HepG2 (cell line): ENCODE measurements around the gene TBX21. TPM values are rescaled to one million over a fixed set of nuclear protein-coding genes. Genes with fewer than 3 reads are reported as not detected.

Source experiments
- ATAC-seq: fragments of 200-7000 bp; cut with Tn5 transposase; 3 replicates; pipeline ENCODE4 v1.9.1; 2020; ENCODE audit warnings: mild to moderate bottlenecking, moderate library complexity
- BruUV-seq: library from RNA; stranded (reverse); fragments of 400-500 nt; replicated peaks from 2 replicates; lab custom pipeline; 2021; lab: Mats Ljungman, UMichigan
- CTCF ChIA-PET: fragments of 300-600 bp; formaldehyde crosslinking; extraction: SDS; loops from one replicate; lab custom pipeline; 2021; ENCODE audit warnings: low total read pairs, inconsistent platforms, low intra/inter-chr PET ratio; lab: Yijun Ruan, JAX
- POLR2A ChIA-PET: fragments of 350-600 bp; sonication (Branson Sonifier 250); formaldehyde crosslinking; loops from one replicate; lab custom pipeline; 2020; ENCODE audit warnings: antibody characterized with exemption, inconsistent platforms; lab: Yijun Ruan, JAX
- DNase-seq: peaks from one replicate; pipeline ENCODE4 v3.0.0-alpha.2; 2015; ENCODE audit warnings: low spot score
- FAIRE-seq: peaks from 3 replicates; lab custom pipeline; 2011; peaks lifted over from hg19 to GRCh38; lab: Jason Lieb, UNC
- H2AFZ ChIP-seq: one replicate; pipeline ENCODE4 v1.6.1; 2011; ENCODE audit warnings: low read length, inconsistent platforms
- H3K27ac ChIP-seq: fragments of 300-600 bp; 3 replicates; pipeline ENCODE4 v1.8.0; 2011; ENCODE audit warnings: mixed run types, mild to moderate bottlenecking, mixed read lengths, low read length, inconsistent platforms; ENCODE audit not compliant: insufficient read depth; ENCODE audit errors: extremely low read length
- H3K27me3 ChIP-seq, 2 experiments: fragments of 200-600 bp in 1 of 2; 2 replicates in 1 of 2; 3 replicates in 1 of 2; pipeline versions ENCODE4 v1.6.0 to v1.8.0; 2011; ENCODE audit warnings: low read length in 2 of 2, mild to moderate bottlenecking in 2 of 2, moderate library complexity in 2 of 2, inconsistent platforms in 1 of 2; ENCODE audit not compliant: insufficient read depth in 2 of 2, control insufficient read depth in 1 of 2
- H3K36me3 ChIP-seq, 2 experiments: fragments of 200-600 bp in 1 of 2; replicated peaks in 1 of 2; 2 replicates in 1 of 2; 3 replicates in 1 of 2; pipeline versions ENCODE4 v1.5.1 to v1.8.0; 2011; ENCODE audit warnings: low read length in 2 of 2, inconsistent platforms in 1 of 2; ENCODE audit not compliant: insufficient read depth in 2 of 2, control insufficient read depth in 1 of 2
- H3K4me1 ChIP-seq: 2 replicates; pipeline ENCODE4 v1.5.1; 2012; ENCODE audit warnings: low read length, inconsistent platforms; ENCODE audit not compliant: insufficient read depth
- H3K4me2 ChIP-seq: 2 replicates; pipeline ENCODE4 v1.6.0; 2011; ENCODE audit warnings: low read depth, low read length, inconsistent platforms
- H3K4me3 ChIP-seq, 3 experiments: fragments of 200-600 bp in 1 of 3; sonication (generic), shearing (Covaris generic) in 1 of 3; replicated peaks in 1 of 3; 2 replicates each; pipeline ENCODE4 v1.5.1; 2011 to 2016; ENCODE audit warnings: low read length in 3 of 3, inconsistent platforms in 2 of 3, low read depth in 2 of 3, mild to moderate bottlenecking in 2 of 3, control low read depth in 1 of 3, mixed read lengths in 1 of 3; ENCODE audit not compliant: insufficient read depth in 1 of 3
- H3K79me2 ChIP-seq: one replicate; pipeline ENCODE4 v1.6.1; 2011; ENCODE audit warnings: low read length, inconsistent platforms; ENCODE audit not compliant: insufficient read depth
- H3K9ac ChIP-seq: 2 replicates; pipeline ENCODE4 v1.6.0; 2011; ENCODE audit warnings: mild to moderate bottlenecking, low read depth, low read length, inconsistent platforms; ENCODE audit not compliant: insufficient read depth
- H3K9me3 ChIP-seq: 2 replicates; pipeline ENCODE4 v1.5.1; 2012; ENCODE audit warnings: mild to moderate bottlenecking, low read length
- H4K20me1 ChIP-seq: 2 replicates; pipeline ENCODE4 v1.6.0; 2011; ENCODE audit warnings: inconsistent platforms, mild to moderate bottlenecking, low read length, moderate library complexity; ENCODE audit not compliant: insufficient read depth
- ZMYM3 ChIP-seq: sonication (generic); formaldehyde crosslinking; IDR thresholded peaks from 2 replicates; pipeline ENCODE4 v1.5.1; 2020; ENCODE audit warnings: mild to moderate bottlenecking, missing genetic modification reagents
- ZNF562 ChIP-seq: sonication (generic); formaldehyde crosslinking; IDR thresholded peaks from 2 replicates; pipeline ENCODE4 v1.8.0; 2022; ENCODE audit warnings: missing genetic modification reagents, borderline replicate concordance
- ZNF598 ChIP-seq: sonication (generic); formaldehyde crosslinking; IDR thresholded peaks from 2 replicates; pipeline ENCODE4 v1.5.1; 2020; ENCODE audit warnings: mild to moderate bottlenecking, missing genetic modification reagents, borderline replicate concordance
- ZNF747 ChIP-seq: sonication (generic); formaldehyde crosslinking; IDR thresholded peaks from 2 replicates; pipeline ENCODE4 v1.8.1; 2023; ENCODE audit warnings: missing genetic modification reagents, mild to moderate bottlenecking, borderline replicate concordance
- ZNF781 ChIP-seq: sonication (generic); formaldehyde crosslinking; IDR thresholded peaks from 2 replicates; pipeline ENCODE4 v1.5.1; 2020; ENCODE audit warnings: borderline replicate concordance, mild to moderate bottlenecking, missing genetic modification reagents; ENCODE audit errors: not compliant biosample characterization
- ZSCAN5A ChIP-seq: sonication (generic); formaldehyde crosslinking; IDR thresholded peaks from 2 replicates; pipeline ENCODE4 v1.8.0; 2022; ENCODE audit warnings: mild to moderate bottlenecking, missing genetic modification reagents, borderline replicate concordance
- WGBS: methylation state at CpG from one replicate; pipeline ENCODE4 v1.1.6; 2017; ENCODE audit warnings: low lambda C conversion rate; 5-methylcytosine and 5-hydroxymethylcytosine counted together
- in situ Hi-C: cut with HindIII; loops from 2 replicates; pipeline ENCODE4 v1.10.0; 2017; ENCODE audit warnings: low pct_unique_long_range_greater_than_20kb; ENCODE audit not compliant: extremely low pct_ligation_motif_present
- intact Hi-C: fragments of 100-400 bp; cut with micrococcal nuclease; formaldehyde crosslinking; loops from one replicate; pipeline ENCODE4 v1.10.0; 2022; ENCODE audit not compliant: unreplicated experiment
- polyA plus RNA-seq, 8 experiments: library from polyadenylated mRNA; depleted of rRNA in 3 of 8; stranded (reverse) in 7 of 8; unstranded in 1 of 8; fragments of >200 nt; fragmentation: Illumina TruSeq in 4 of 8; extraction: Trizol in 4 of 8; gene quantifications; 2 replicates each; pipeline versions ENCODE4 v1.2.1 to v1.2.3, GENCODE V29; 2011 to 2016; ENCODE audit warnings: low read depth in 4 of 8, missing spikeins in 1 of 8, mixed read lengths in 1 of 8; ENCODE audit not compliant: insufficient read depth in 1 of 8
- total RNA-seq, 5 experiments: library from RNA; depleted of rRNA; stranded (reverse); fragments of >200 nt; fragmentation: Illumina TruSeq; extraction: Trizol; gene quantifications; 2 replicates each; pipeline ENCODE4 v1.2.3, GENCODE V29; 2016; ENCODE audit warnings: low read depth in 1 of 5

Gene TBX21
- total and polyA plus RNA-seq, 2 of the 13 experiments (the other 11 are each of a cell fraction or from before 2014, with no cell fraction given) = not detected

- Histone ChIP-seq H2AFZ (no peak overlapping the region), H3K9ac (no peak overlapping the region), H3K9me3 (no peaks in the 10 kb centered on the region), H4K20me1 (no peaks in the 10 kb centered on the region; the same call in 1 of the 2 replicates), H3K36me3 (no peaks in the 10 kb centered on the region), H3K4me1 (0 out of 2 replicates have a peak, but pooled peaks cover 7% of the 10 kb centered on the region), H3K4me3 (no peak overlapping the region), H3K79me2 (no peaks in the 10 kb centered on the region), H3K4me2 (no peak overlapping the region), H3K27me3 (peaks cover 29 to 94% of the 10 kb centered on the region in 2 experiments; a peak in 4 of 5 replicates), H3K27ac (no peak overlapping the region)
- in situ Hi-C loops = no loop called here
- POLR2A ChIA-PET = no interaction called here
- FAIRE-seq (no peak), DNase-seq (no peak), ATAC-seq (no peak)
- intact Hi-C loops = no loop called here
- WGBS = 37% methylated on average over 12 of the region's 13 CpGs
- CTCF ChIA-PET = no interaction called here
- no TSS peak for BruUV-seq
- TF ChIP-seq ZNF562 (CRISPR knock-in tag) = no peak
- TF ChIP-seq ZSCAN5A (CRISPR knock-in tag) = no peak
- TF ChIP-seq ZMYM3 (CRISPR knock-in tag) = peak; percentile 40; the same call in 1 of the 2 replicates
- TF ChIP-seq ZNF598 (CRISPR knock-in tag) = no peak
- TF ChIP-seq ZNF747 (CRISPR knock-in tag) = no peak
- TF ChIP-seq ZNF781 (CRISPR knock-in tag) = no peak
These were observed 7.5 kb upstream of the TBX21 start for GRCh38 chr17:47725446-47726111.
